Left renal cortex interstitium (tissue), 4 donors: Measurements from ENCODE around the gene MAPKAP1. TPM values are rescaled to one million over a fixed set of nuclear protein-coding genes. Genes with fewer than 3 reads are reported as not detected.
"Not testable (repeated sequence)": the region's sequence is repeated elsewhere in the genome, so short reads cannot be mapped to it uniquely, and the experiment has no call there.

ENCODE experiments used
- DNase-seq, 4 donors: peaks; one replicate each; pipeline ENCODE4 v3.0.0-alpha.2; 2013; ENCODE audit warnings: low read depth in 4 of 4, low spot score in 2 of 4, missing footprints in 1 of 4
- polyA plus RNA-seq, 4 donors: library from polyadenylated mRNA; unstranded; fragments of 120-200 nt; gene quantifications; one replicate each; pipeline ENCODE4 v1.2.1, GENCODE V29; 2013; ENCODE audit not compliant: insufficient read length in 4 of 4

Gene MAPKAP1
- polyA plus RNA-seq, 4 donors, result 59.0 to 82.9 (median 76.7) TPM

DNA sequence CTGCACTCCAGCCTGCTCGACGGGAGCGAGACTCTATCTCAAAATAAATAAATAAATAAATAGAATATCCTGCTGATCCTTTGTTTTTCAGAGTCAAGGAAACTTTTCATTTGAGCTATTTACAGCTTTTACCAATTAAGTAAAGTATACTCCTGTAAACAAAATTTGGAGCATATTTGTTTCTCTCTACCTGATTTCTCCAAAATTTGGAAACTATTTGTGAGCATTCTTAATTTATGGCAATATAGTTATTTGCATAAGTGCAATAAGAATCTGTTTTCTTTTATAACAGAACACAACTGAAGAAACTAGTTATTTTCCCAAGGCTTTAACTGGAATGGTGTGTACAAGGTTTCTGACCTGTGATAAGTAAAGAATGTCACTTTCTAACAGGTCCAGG is 135.2 kb downstream of the MAPKAP1 start:
- not testable (repeated sequence) for DNase-seq

DNA sequence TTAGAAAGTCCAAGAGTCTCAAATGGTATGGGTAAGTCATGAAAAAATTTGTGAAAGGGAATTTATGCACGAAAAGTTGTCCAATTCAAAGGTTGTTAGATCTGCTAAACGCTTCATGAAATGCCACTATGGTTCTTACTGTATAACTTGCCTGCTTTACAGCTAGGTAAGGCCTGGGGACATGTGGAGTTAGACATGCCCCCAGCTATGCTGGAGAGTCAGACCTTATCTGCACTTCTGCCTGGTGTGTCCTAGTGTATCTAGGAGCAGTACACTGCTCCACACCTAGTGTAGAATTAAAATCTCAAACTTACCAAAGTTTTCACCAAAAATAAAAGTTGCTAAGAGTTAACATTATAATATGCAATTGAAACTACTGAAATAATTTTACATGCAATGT is 136.8 kb downstream of the MAPKAP1 start:
- no peak for DNase-seq

DNA sequence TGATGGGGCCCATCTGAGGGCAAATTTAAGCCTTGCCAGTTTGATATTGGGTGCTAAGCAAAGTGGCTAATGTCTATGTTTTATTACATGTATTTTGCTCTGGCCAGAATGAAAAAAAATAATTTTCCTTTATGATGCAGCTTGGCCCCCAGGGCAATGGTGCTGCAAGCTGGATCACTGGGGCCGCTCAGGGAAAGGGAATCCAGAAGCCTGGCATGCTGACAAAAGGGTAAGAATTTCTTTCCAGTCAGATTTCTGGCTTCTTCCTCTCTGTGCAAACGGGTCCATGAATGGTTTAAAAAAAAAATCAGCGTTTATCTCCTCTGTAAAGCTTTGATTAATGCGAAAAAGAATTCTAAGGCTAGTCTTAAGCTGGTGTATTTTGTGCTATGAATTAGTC is 138.4 kb downstream of the MAPKAP1 start:
- no peak for DNase-seq

DNA sequence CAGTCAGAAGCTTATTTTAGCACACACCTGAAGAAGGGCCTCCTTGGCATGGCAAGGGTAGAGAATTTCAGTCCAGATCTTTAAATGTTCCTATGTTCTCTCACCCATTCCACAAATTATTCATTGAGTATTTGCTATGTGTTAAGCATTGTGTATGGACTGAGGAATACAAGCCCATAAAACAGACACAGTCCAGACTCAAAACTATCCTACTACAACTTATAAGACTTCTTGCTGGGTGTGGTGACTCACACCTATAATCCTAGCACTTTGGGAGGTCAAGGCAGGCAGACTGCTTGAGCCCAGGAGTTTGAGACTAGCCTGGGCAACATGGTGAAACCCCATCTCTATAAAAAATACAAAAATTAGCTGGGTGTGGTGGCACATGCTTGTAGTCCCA is 141.0 kb downstream of the MAPKAP1 start:
- DNase-seq, result not testable (repeated sequence)

- no peak for DNase-seq
These were observed 141.9 kb downstream of the MAPKAP1 start for GRCh38 chr9:125565126-125565525.

DNA sequence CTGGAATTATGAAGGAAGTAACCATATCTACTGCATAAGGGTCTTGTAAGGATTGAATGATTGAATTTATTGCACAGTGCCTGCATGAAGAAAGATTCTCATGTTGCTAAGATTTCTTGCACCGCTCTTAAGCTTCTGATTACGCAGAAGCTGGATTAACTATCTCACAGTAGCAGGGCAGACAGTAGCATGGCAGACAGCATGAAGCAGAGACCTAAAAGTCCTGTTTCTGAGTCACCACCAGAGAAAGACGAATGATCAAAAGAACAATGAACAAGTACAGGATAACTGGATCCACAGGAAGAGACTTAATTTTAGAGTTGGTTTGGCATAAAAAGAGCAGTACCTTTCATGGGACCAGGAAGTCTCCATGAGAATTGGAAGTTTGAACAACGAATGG is 142.4 kb downstream of the MAPKAP1 start:
- DNase-seq, result no peak

- DNase-seq, result no peak
These were observed 145.4 kb downstream of the MAPKAP1 start for GRCh38 chr9:125561509-125562148.

GRCh38 chr9:125559894-125560293 is 147.1 kb downstream of the MAPKAP1 start:
- no peak for DNase-seq

- no peak for DNase-seq
These were observed 147.8 kb downstream of the MAPKAP1 start for GRCh38 chr9:125559194-125559593.

DNA sequence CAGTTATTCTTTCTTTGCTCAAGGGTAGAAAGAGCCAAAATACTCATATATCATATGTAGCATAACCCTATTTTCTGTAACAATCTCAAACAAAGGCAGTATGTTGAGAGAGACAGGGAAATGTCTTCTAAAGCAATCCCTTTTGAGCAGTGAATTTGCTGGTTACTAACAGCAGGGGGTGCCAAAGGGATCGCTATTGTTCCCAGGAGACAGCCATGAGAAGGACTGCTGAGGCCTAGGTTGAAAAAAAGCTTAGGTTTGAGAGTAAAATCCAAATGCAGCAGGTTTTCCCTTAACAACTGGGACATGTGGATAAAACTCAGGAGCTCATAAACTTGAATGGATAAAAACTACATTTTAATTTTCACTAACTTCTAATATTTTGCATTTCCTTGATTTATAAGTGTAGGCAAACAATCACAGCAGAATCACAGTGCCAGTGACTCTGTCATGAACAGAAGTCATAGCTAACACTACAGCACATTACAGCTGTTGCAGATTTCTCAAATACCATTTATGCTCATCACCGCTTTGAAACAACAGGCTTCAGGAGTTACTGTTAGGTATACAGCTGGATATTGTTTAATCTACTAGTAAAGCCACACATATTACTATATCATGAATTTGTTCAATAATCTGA is 148.4 kb downstream of the MAPKAP1 start:
- DNase-seq, result peak in 1 of 4 donors; percentile 75

GRCh38 chr9:125556046-125556721 is 150.8 kb downstream of the MAPKAP1 start:
- DNase-seq, result no peak

DNA sequence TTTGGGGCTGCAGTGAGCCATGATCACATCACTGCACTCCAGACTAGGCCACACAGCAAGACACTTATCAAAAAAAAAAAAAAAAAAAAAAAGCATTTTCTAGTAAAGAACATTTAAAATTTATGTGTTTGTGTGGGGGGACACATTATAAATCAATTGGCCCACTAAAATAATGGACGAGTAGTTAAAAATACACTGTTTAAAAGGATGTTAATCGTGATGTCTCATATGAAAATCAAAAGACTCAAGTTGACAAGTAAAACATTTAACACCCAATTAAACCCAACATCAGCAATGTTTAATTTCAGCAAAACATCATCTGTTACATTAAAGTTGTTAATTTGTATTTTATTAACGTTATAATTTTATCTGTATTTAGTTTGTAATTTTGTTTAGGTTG is 152.3 kb downstream of the MAPKAP1 start:
- no peak for DNase-seq

GRCh38 chr9:125551781-125552180 is 155.2 kb downstream of the MAPKAP1 start:
- DNase-seq, result no peak

DNA sequence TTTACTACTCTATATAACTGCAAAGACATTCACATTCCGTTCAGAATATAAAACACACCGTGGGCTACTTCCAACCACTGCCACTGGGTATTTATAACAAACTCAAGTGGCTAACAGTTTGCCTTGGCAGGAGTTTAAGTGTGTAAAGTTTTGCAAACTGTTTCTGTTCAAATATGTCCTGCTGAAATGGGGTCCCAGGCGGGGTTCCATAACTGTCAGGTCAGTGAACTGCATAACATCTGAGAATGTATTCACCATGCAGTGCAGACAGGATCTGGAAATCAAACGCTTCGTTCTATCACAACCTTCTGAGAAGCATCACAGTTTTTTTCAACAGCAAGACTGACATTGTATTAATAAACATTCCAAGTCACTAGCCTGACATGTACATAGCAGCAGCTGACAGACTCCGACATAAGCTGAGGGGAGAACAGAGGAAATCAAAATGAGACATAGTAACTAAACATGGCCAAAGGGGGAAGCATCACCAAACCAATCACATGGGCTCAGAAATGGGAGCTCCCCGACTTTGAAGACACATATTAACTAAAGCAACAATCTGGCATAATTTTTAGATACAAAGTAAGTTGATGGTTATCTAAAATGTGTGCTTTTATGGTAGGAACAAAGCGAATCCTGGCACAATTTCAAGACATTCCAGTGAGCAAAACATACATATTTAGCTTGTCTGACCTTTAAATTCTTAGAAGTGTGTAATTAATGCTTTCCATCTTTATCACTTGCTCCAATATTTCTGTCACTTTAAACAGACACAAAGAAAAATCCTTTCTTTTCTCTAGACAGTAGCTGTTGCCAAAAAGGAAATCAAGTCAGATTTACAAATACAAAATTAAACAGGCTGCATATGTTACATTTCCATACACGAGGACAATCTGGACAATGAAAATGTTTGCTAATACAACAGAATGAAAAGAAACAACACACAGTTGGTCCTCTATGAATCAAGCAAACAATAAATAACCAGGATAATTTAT is 156.8 kb downstream of the MAPKAP1 start:
- no peak for DNase-seq

GRCh38 chr9:125549465-125549871 is 157.5 kb downstream of the MAPKAP1 start:
- DNase-seq, result no peak

- no peak for DNase-seq
These were observed 158.0 kb downstream of the MAPKAP1 start for GRCh38 chr9:125549039-125549438.

DNA sequence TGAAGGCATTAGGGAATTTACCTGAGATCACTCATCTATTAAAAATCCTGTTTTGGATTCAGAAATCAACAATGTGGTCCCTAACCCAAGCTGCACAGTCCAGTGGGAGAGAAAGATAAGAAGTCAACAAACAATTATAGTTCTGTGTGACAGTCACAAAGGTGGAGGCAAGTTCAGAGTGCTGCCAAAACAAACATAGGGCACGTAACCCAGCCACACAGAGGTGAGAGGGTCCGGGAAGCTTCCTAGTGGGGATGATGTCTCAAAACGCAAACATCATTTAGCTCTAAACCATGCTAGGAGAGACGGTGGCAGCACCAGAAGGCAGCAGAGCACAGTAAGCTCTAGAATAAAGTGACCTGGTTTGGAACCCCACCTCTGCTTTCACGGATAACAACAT is 158.9 kb downstream of the MAPKAP1 start:
- DNase-seq, result no peak

DNA sequence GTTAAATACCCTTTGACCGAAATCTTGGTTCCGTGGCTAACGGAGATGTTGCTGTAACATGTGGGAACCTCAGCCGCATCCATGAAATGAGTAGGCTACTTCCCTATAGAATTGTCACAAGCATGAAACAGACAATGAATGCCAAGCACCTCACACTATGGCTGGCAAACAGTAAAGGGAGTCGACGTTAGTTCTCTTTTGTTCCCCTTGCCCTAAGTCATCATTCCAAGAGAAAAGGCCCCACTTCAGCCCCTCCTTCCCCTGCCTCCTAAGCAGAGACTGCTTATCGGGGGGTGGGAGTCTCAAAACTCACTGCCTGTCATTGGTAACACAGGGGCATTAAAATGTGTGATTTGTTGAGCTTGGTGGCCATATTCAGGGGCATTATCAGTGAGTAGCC is 159.6 kb downstream of the MAPKAP1 start:
- DNase-seq, result no peak

DNA sequence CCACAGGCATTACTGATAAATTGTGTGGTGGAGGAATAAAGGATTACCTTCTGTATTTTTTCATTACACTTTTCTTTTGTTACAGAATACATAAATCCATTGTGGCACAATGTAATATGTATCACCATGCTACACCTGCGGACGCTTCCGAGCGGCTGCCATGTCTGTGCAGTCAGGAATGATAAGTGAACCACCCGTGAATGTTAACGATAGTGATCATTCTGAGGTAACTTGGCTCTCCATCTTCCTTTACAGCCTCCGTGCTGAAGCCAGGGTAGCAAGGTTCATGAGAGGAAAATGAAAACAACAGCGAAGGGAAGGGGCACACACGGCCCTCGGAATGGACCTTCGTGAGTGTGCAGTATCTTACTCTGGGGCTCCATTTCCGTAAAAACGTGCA is 161.2 kb downstream of the MAPKAP1 start:
- no peak for DNase-seq

- DNase-seq, result no peak
These were observed 161.9 kb downstream of the MAPKAP1 start for GRCh38 chr9:125544988-125545651.
